Neural cell (in vitro differentiated cells): ENCODE data around the gene ZSCAN5A. TPM values are rescaled to one million over a fixed set of nuclear protein-coding genes. Genes with fewer than 3 reads are reported as not detected.

ENCODE experiments used
- H2AFZ ChIP-seq: fragments of 200-600, 300-800 bp; sonication (generic), shearing (Covaris generic); 2 replicates; pipeline ENCODE4 v1.6.0; 2014; ENCODE audit warnings: low read depth, mild to moderate bottlenecking, antibody characterized with exemption, low read length, moderate library complexity
- H3F3A ChIP-seq: fragments of 200-600 bp; shearing (Covaris generic); 2 replicates; pipeline ENCODE4 v1.6.1; 2016; ENCODE audit warnings: mild to moderate bottlenecking, moderate library complexity, mixed read lengths, antibody characterized with exemption, low read length; ENCODE audit not compliant: insufficient read depth, poor library complexity, severe bottlenecking
- H3K27ac ChIP-seq: fragments of 200-600, 300-800 bp; sonication (generic), shearing (Covaris generic); 2 replicates; pipeline ENCODE4 v1.5.1; 2014; ENCODE audit warnings: mild to moderate bottlenecking, low read length, moderate library complexity
- H3K27me3 ChIP-seq: fragments of 300-800, 200-600 bp; sonication (generic), shearing (Covaris generic); 2 replicates; pipeline ENCODE4 v1.6.0; 2014; ENCODE audit warnings: mild to moderate bottlenecking, low read depth, low read length, moderate library complexity; ENCODE audit not compliant: insufficient read depth
- H3K36me3 ChIP-seq: fragments of 300-800, 200-600 bp; sonication (generic), shearing (Covaris generic); 2 replicates; pipeline ENCODE4 v1.5.1; 2014; ENCODE audit warnings: mild to moderate bottlenecking, antibody characterized with exemption, low read length, moderate library complexity; ENCODE audit not compliant: insufficient read depth
- H3K4me2 ChIP-seq: fragments of 300-800, 200-600 bp; sonication (generic), shearing (Covaris generic); 2 replicates; pipeline ENCODE4 v1.6.0; 2014; ENCODE audit warnings: mild to moderate bottlenecking, low read length
- H3K4me3 ChIP-seq: fragments of 300-800, 200-600 bp; sonication (generic), shearing (Covaris generic); 2 replicates; pipeline ENCODE4 v1.5.1; 2014; ENCODE audit warnings: mild to moderate bottlenecking, low read length, moderate library complexity
- H3K79me2 ChIP-seq: fragments of 200-600 bp; shearing (Covaris generic); replicated peaks from 2 replicates; pipeline ENCODE4 v1.6.0; 2014; ENCODE audit warnings: mild to moderate bottlenecking, low read length, moderate library complexity; ENCODE audit not compliant: insufficient read depth
- H3K9ac ChIP-seq: fragments of 300-800, 200-600 bp; sonication (generic), shearing (Covaris generic); 2 replicates; pipeline ENCODE4 v1.6.1; 2016; ENCODE audit warnings: mild to moderate bottlenecking, low read length, mixed read lengths
- H3K9me2 ChIP-seq: fragments of 200-600 bp; shearing (Covaris generic); 2 replicates; pipeline ENCODE4 v1.6.1; 2016; ENCODE audit warnings: mild to moderate bottlenecking, low read length, mixed read lengths; ENCODE audit not compliant: insufficient read depth
- H3K9me3 ChIP-seq: fragments of 200-600, 300-800 bp; sonication (generic), shearing (Covaris generic); 2 replicates; pipeline ENCODE4 v1.6.1; 2016; ENCODE audit warnings: mild to moderate bottlenecking, mixed run types, low read length, moderate library complexity, mixed read lengths
- H4K20me1 ChIP-seq: fragments of 200-600 bp; shearing (Covaris generic); 2 replicates; pipeline ENCODE4 v1.6.1; 2016; ENCODE audit warnings: mild to moderate bottlenecking, mixed run types; ENCODE audit not compliant: insufficient read depth
- CTCF ChIP-seq: fragments of 450-650 bp; IDR thresholded peaks from 2 replicates; pipeline ENCODE4 v1.5.1; 2014; ENCODE audit warnings: antibody characterized with exemption, mild to moderate bottlenecking, moderate library complexity; ENCODE audit not compliant: poor library complexity, severe bottlenecking
- EP300 ChIP-seq: fragments of 450-650 bp; conservative IDR thresholded peaks from 2 replicates; pipeline ENCODE4 v1.6.1; 2014; ENCODE audit warnings: antibody characterized with exemption, mild to moderate bottlenecking, moderate library complexity; ENCODE audit not compliant: poor library complexity, severe bottlenecking
- EZH2 ChIP-seq: fragments of 200-600, 300-800 bp; shearing (Covaris generic), sonication (generic); IDR thresholded peaks from 2 replicates; pipeline ENCODE4 v1.6.1; 2014; ENCODE audit warnings: antibody characterized with exemption, low read length, borderline replicate concordance, mild to moderate bottlenecking; ENCODE audit not compliant: insufficient read depth, poor library complexity, severe bottlenecking
- MXI1 ChIP-seq: fragments of 450-650 bp; conservative IDR thresholded peaks from 2 replicates; pipeline ENCODE4 v1.6.1; 2014; ENCODE audit warnings: antibody characterized with exemption, mild to moderate bottlenecking; ENCODE audit not compliant: poor library complexity, severe bottlenecking
- POLR2AphosphoS5 ChIP-seq: IDR thresholded peaks from 2 replicates; pipeline ENCODE4 v1.6.1; 2012
- RAD21 ChIP-seq: fragments of 450-650 bp; conservative IDR thresholded peaks from 2 replicates; pipeline ENCODE4 v1.6.1; 2014; ENCODE audit warnings: antibody characterized with exemption, mild to moderate bottlenecking, moderate library complexity
- REST ChIP-seq: IDR thresholded peaks from 2 replicates; pipeline ENCODE4 v1.6.1; 2012; ENCODE audit warnings: borderline replicate concordance
- SMC3 ChIP-seq: fragments of 450-650 bp; conservative IDR thresholded peaks from 2 replicates; pipeline ENCODE4 v1.6.1; 2014; ENCODE audit warnings: antibody characterized with exemption, mild to moderate bottlenecking, moderate library complexity; ENCODE audit not compliant: poor library complexity
- TAF1 ChIP-seq: IDR thresholded peaks from 2 replicates; pipeline ENCODE4 v1.6.1; 2012; ENCODE audit warnings: low read depth
- polyA plus RNA-seq: library from polyadenylated mRNA; depleted of rRNA; stranded (reverse); fragments of >200 nt; gene quantifications from 2 replicates; pipeline ENCODE4 v1.2.3, GENCODE V29; 2014

The ZSCAN5A gene
- polyA plus RNA-seq, 1 donor from 2014 or later = 9.2 TPM

- Histone ChIP-seq H3K9me2 (no peaks in the 10 kb centered on the region), H3K4me2 (no peak overlapping the region), H3K9ac (no peak overlapping the region), H3K9me3 (no peaks in the 10 kb centered on the region), H3K27me3 (no peaks in the 10 kb centered on the region), H3K4me3 (no peak overlapping the region), H3F3A (no peaks in the 10 kb centered on the region), H3K27ac (no peak overlapping the region), H3K36me3 (no peaks in the 10 kb centered on the region), H4K20me1 (no peaks in the 10 kb centered on the region), H2AFZ (no peak overlapping the region), H3K79me2 (no peaks in the 10 kb centered on the region)
- TF ChIP-seq SMC3 = no peak
- no peak for TF ChIP-seq TAF1
- TF ChIP-seq EZH2 = no peak
- TF ChIP-seq RAD21 = no peak
- TF ChIP-seq REST = no peak
Measured at GRCh38 chr19:56282809-56283208, 31.8 kb downstream of the ZSCAN5A start.

DNA sequence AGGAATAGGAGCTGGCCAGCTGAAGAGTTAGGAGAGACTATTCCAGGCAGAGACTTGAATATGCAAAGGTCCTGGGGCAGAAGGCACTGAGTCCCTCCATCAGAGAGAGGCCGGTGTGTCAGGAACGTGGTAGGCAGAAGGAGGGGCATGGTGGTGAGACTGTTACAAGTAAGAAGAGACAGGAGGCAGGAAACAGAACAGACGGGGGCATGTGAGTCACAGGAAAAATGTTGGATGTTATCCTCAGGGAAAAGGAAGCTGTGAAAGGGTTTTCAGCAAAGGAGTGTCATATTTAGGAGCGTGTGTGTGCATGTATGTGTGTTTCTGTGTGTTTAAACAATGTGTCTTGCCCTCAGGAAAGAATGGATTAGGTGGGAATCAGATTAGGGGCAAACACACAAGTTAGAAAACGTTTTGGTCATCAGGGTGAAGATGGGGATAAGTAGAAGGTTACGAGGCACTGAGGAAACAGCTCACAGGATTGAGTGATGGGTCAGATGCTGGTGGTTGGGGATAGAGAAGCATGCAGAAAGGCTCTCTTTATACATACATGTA, 41.0 kb downstream of the ZSCAN5A start:
- no peaks in the 10 kb centered on the region for H3K27me3 ChIP-seq
- no peak for TF ChIP-seq REST
- no peak for TF ChIP-seq RAD21
- no peak for TF ChIP-seq CTCF
- no peak for TF ChIP-seq TAF1
- no peak for TF ChIP-seq EZH2
- no peak for TF ChIP-seq MXI1
- TF ChIP-seq EP300 = no peak
- TF ChIP-seq POLR2AphosphoS5 = no peak
- no peak for TF ChIP-seq SMC3
- H3K4me3 ChIP-seq = no peak overlapping the region
- no peak overlapping the region for H2AFZ ChIP-seq
- H3K9me3 ChIP-seq = no peaks in the 10 kb centered on the region
- no peaks in the 10 kb centered on the region for H3K36me3 ChIP-seq
- no peak overlapping the region for H3K27ac ChIP-seq
- no peak overlapping the region for H3K9ac ChIP-seq
- H3K9me2 ChIP-seq = no peaks in the 10 kb centered on the region
- H3K4me2 ChIP-seq = no peak overlapping the region
- H3F3A ChIP-seq = no peaks in the 10 kb centered on the region
- H3K79me2 ChIP-seq = no peaks in the 10 kb centered on the region
- H4K20me1 ChIP-seq = no peaks in the 10 kb centered on the region
